Mesenchymal stem cell (in vitro differentiated cells and primary cell): Measurements from ENCODE around the gene GUCA2B.

Experiments
- DNase-seq: peaks from one replicate; pipeline ENCODE4 v3.0.0-alpha.2; 2013
- H2AFZ ChIP-seq: one replicate; pipeline ENCODE4 v1.6.1; 2013; ENCODE audit warnings: low read depth, mild to moderate bottlenecking, control low read depth, inconsistent platforms, low read length, moderate library complexity
- H2AK5ac ChIP-seq: 2 replicates; pipeline ENCODE4 v1.6.1; 2013; ENCODE audit warnings: low read length, moderate library complexity, mild to moderate bottlenecking, inconsistent platforms; ENCODE audit not compliant: severe bottlenecking
- H2BK120ac ChIP-seq: one replicate; pipeline ENCODE4 v1.6.1; 2013; ENCODE audit warnings: low read depth, mild to moderate bottlenecking, inconsistent platforms, low read length, moderate library complexity
- H2BK12ac ChIP-seq, 2 experiments: one replicate each; pipeline ENCODE4 v1.6.1; 2013; ENCODE audit warnings: inconsistent platforms in 2 of 2, low read length in 2 of 2, mild to moderate bottlenecking in 2 of 2, moderate library complexity in 2 of 2, control low read depth in 1 of 2
- H2BK15ac ChIP-seq: one replicate; pipeline ENCODE4 v1.6.1; 2013; ENCODE audit warnings: mild to moderate bottlenecking, low read depth, inconsistent platforms; ENCODE audit not compliant: poor library complexity, severe bottlenecking
- H2BK5ac ChIP-seq: 2 replicates; pipeline ENCODE4 v1.6.1; 2013; ENCODE audit warnings: low read depth, mild to moderate bottlenecking, low read length, control low read depth, inconsistent platforms; ENCODE audit not compliant: poor library complexity, severe bottlenecking
- H3K14ac ChIP-seq, 2 experiments: one replicate each; pipeline ENCODE4 v1.6.1; 2013; ENCODE audit warnings: inconsistent platforms in 2 of 2, low read length in 2 of 2, control low read depth in 1 of 2, mild to moderate bottlenecking in 1 of 2, moderate library complexity in 1 of 2
- H3K18ac ChIP-seq, 2 experiments: one replicate each; pipeline ENCODE4 v1.6.1; 2013; ENCODE audit warnings: inconsistent platforms in 2 of 2, low read length in 2 of 2, control low read depth in 1 of 2, low read depth in 1 of 2, mild to moderate bottlenecking in 1 of 2
- H3K23ac ChIP-seq, 2 experiments: one replicate each; pipeline ENCODE4 v1.6.1; 2013; ENCODE audit warnings: inconsistent platforms in 2 of 2, low read length in 2 of 2, mild to moderate bottlenecking in 2 of 2, moderate library complexity in 2 of 2, control low read depth in 1 of 2
- H3K27ac ChIP-seq: 2 replicates; pipeline ENCODE4 v1.5.1; 2013; ENCODE audit warnings: mild to moderate bottlenecking, moderate library complexity, low read length, control low read depth, inconsistent platforms; ENCODE audit not compliant: poor library complexity, severe bottlenecking
- H3K27me3 ChIP-seq, 2 experiments: 2 replicates each; pipeline versions ENCODE4 v1.6.1 to v1.7.0; 2013; ENCODE audit warnings: low read length in 2 of 2, mild to moderate bottlenecking in 2 of 2, moderate library complexity in 2 of 2, control low read depth in 1 of 2, inconsistent platforms in 1 of 2; ENCODE audit not compliant: control insufficient read depth in 1 of 2, insufficient read depth in 1 of 2
- H3K36me3 ChIP-seq, 2 experiments: 2 replicates each; pipeline versions ENCODE4 v1.6.1 to v1.7.0; 2013; ENCODE audit warnings: low read length in 2 of 2, control low read depth in 1 of 2, inconsistent platforms in 1 of 2, low read depth in 1 of 2, mild to moderate bottlenecking in 1 of 2; ENCODE audit not compliant: insufficient read depth in 2 of 2, control insufficient read depth in 1 of 2
- H3K4ac ChIP-seq, 2 experiments: one replicate each; pipeline ENCODE4 v1.6.1; 2013; ENCODE audit warnings: inconsistent platforms in 2 of 2, low read length in 2 of 2, mild to moderate bottlenecking in 2 of 2, moderate library complexity in 2 of 2, control low read depth in 1 of 2, low read depth in 1 of 2
- H3K4me1 ChIP-seq: 2 replicates; pipeline ENCODE4 v1.6.1; 2013; ENCODE audit warnings: low read depth, low read length, control low read depth; ENCODE audit not compliant: control insufficient read depth, insufficient read depth
- H3K4me2 ChIP-seq: 2 replicates; pipeline ENCODE4 v1.6.1; 2013; ENCODE audit warnings: low read length, mild to moderate bottlenecking, inconsistent platforms; ENCODE audit not compliant: poor library complexity, severe bottlenecking
- H3K4me3 ChIP-seq, 2 experiments: 2 replicates each; pipeline versions ENCODE4 v1.5.1 to v1.7.0; 2013; ENCODE audit warnings: low read length in 2 of 2, mild to moderate bottlenecking in 2 of 2, control low read depth in 1 of 2, low read depth in 1 of 2; ENCODE audit not compliant: insufficient read depth in 1 of 2
- H3K79me1 ChIP-seq: replicated peaks from 2 replicates; pipeline ENCODE4 v1.6.1; 2013; ENCODE audit warnings: mild to moderate bottlenecking, control low read depth, low read length, inconsistent platforms; ENCODE audit not compliant: poor library complexity, severe bottlenecking
- H3K9ac ChIP-seq: 2 replicates; pipeline ENCODE4 v1.7.0; 2013; ENCODE audit warnings: mild to moderate bottlenecking, low read length, moderate library complexity
- H3K9me3 ChIP-seq: 2 replicates; pipeline ENCODE4 v1.7.0; 2013; ENCODE audit warnings: mild to moderate bottlenecking, low read length; ENCODE audit not compliant: control insufficient read depth
- H4K8ac ChIP-seq: one replicate; pipeline ENCODE4 v1.6.1; 2013; ENCODE audit warnings: inconsistent platforms, mild to moderate bottlenecking, low read length, moderate library complexity
- H4K91ac ChIP-seq: one replicate; pipeline ENCODE4 v1.6.1; 2013; ENCODE audit warnings: mild to moderate bottlenecking, low read length, inconsistent platforms
- WGBS: methylation state at CpG from one replicate; pipeline ENCODE4 v1.1.7; 2013; ENCODE audit warnings: mixed read lengths; 5-methylcytosine and 5-hydroxymethylcytosine counted together

The GUCA2B gene

DNA sequence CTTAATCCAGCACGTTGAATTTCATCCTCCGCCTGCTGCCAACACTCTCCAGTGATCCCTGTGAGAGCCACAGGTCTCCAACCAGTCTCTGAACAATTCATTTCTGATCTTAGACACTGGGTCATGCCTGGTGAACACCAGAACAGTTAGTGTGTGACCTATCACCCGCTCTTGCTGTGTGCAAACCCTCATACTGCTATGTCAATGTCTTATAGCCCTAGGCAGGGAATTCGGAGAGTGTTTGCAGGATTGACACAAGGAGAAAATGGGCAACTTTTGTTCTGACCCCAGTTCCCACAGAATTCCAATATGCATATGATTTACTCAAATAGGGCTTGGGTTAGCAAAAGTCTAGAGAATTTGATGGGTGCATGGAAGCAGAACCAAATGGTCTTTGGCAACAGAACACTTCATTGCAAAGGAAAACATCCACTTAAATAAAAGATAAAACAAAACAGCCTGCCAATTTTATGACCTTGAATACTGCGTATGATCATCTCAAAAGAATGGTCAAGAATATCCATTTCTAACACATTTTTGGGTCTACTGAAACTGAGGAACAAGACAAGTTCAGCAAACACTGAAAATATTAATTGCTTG lies 23.0 kb upstream of the GUCA2B start:
- Histone ChIP-seq H2AK5ac (no peak overlapping the region), H3K27ac (no peak overlapping the region), H3K23ac (no peak overlapping the region), H3K9ac (no peak overlapping the region), H3K4ac (no peak overlapping the region), H3K18ac (no peak overlapping the region), H3K27me3 (peaks cover 25 to 29% of the 10 kb centered on the region in 2 experiments), H3K4me1 (no peaks in the 10 kb centered on the region), H2BK5ac (no peak overlapping the region), H2BK120ac (no peak overlapping the region), H3K4me3 (no peak overlapping the region), H2BK12ac (no peak overlapping the region), H2BK15ac (no peak overlapping the region), H3K9me3 (no peaks in the 10 kb centered on the region), H3K79me1 (no peaks in the 10 kb centered on the region), H4K8ac (no peak overlapping the region), H3K4me2 (no peak overlapping the region), H4K91ac (no peak overlapping the region), H2AFZ (no peak overlapping the region), H3K14ac (no peak overlapping the region), H3K36me3 (no peaks in the 10 kb centered on the region)
- WGBS: 82% methylated on average over 4 of the region's 5 CpGs
- DNase-seq: no peak

DNA sequence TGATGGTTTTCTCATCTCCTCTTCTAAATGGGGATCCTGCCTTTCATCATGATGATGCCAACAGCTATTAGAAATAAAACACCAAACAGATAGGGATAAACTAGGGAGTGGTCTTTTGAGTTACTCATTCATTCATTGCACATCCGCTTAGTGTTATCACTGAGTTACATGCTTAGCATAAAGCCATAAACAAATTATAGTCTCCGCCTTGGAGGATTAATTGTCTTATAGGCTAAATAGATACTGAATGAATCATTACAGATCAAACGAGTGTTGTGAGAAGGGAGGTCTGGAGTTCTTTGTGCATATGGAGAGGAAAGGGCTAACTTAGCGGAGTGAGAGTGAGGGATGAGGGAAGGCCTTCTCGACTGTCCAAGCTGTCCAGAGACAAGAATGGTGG lies 19.8 kb upstream of the GUCA2B start:
- no peak overlapping the region for H3K14ac ChIP-seq
- no peaks in the 10 kb centered on the region for H3K79me1 ChIP-seq
- no peak overlapping the region for H2BK120ac ChIP-seq
- H3K18ac ChIP-seq: no peak overlapping the region
- H3K4me1 ChIP-seq: peaks cover 2% of the 10 kb centered on the region
- no peaks in the 10 kb centered on the region for H3K36me3 ChIP-seq
- no peak overlapping the region for H3K4ac ChIP-seq
- no peak overlapping the region for H2AK5ac ChIP-seq
- no peak overlapping the region for H3K23ac ChIP-seq
- H4K8ac ChIP-seq: no peak overlapping the region
- H3K9ac ChIP-seq: no peak overlapping the region
- no peaks in the 10 kb centered on the region for H3K9me3 ChIP-seq
- no peak overlapping the region for H2BK12ac ChIP-seq
- no peak overlapping the region for H2AFZ ChIP-seq
- H3K4me2 ChIP-seq: no peak overlapping the region
- H3K4me3 ChIP-seq: no peak overlapping the region
- no peak for DNase-seq
- no peak overlapping the region for H3K27ac ChIP-seq
- 83% methylated on average over 4 of the region's 5 CpGs for WGBS
- H4K91ac ChIP-seq: no peak overlapping the region
- peaks cover 26 to 42% of the 10 kb centered on the region in 2 experiments for H3K27me3 ChIP-seq
- H2BK5ac ChIP-seq: no peak overlapping the region
- H2BK15ac ChIP-seq: no peak overlapping the region

- no peak overlapping the region for H4K8ac ChIP-seq
- H3K4ac ChIP-seq: no peak overlapping the region
- H3K23ac ChIP-seq: no peak overlapping the region
These were observed 19.2 kb upstream of the GUCA2B start for GRCh38 chr1:42133809-42134526.

GRCh38 chr1:42135426-42135825 lies 17.8 kb upstream of the GUCA2B start:
- Histone ChIP-seq H3K4me2 (no peak overlapping the region), H3K27ac (no peak overlapping the region), H4K91ac (no peak overlapping the region), H3K14ac (no peak overlapping the region), H3K9ac (no peak overlapping the region), H2BK120ac (no peak overlapping the region), H3K4me1 (peaks cover 2% of the 10 kb centered on the region), H4K8ac (no peak overlapping the region), H3K79me1 (no peaks in the 10 kb centered on the region), H2BK15ac (no peak overlapping the region), H2AFZ (no peak overlapping the region), H3K18ac (no peak overlapping the region), H3K23ac (no peak overlapping the region), H2BK12ac (no peak overlapping the region), H3K4me3 (no peak overlapping the region), H3K27me3 (peaks cover 16 to 42% of the 10 kb centered on the region in 2 experiments), H3K4ac (no peak overlapping the region), H2AK5ac (no peak overlapping the region), H3K9me3 (no peaks in the 10 kb centered on the region), H2BK5ac (no peak overlapping the region), H3K36me3 (no peaks in the 10 kb centered on the region)
- DNase-seq: no peak
- 81% methylated on average over 2 of the region's 3 CpGs for WGBS

More at GRCh38 chr1:42133809-42134526, 19.2 kb upstream of the GUCA2B start:
- Histone ChIP-seq H3K27me3 (peaks cover 22 to 39% of the 10 kb centered on the region in 2 experiments), H2BK12ac (no peak overlapping the region), H3K9ac (no peak overlapping the region), H3K79me1 (no peaks in the 10 kb centered on the region), H3K36me3 (no peaks in the 10 kb centered on the region), H3K27ac (no peak overlapping the region), H3K4me3 (no peak overlapping the region), H3K4me1 (peaks cover 2% of the 10 kb centered on the region), H3K14ac (no peak overlapping the region), H2AK5ac (no peak overlapping the region), H3K18ac (no peak overlapping the region), H2BK5ac (no peak overlapping the region), H2BK120ac (no peak overlapping the region), H2AFZ (no peak overlapping the region), H3K9me3 (no peaks in the 10 kb centered on the region), H3K4me2 (no peak overlapping the region), H4K91ac (no peak overlapping the region), H2BK15ac (no peak overlapping the region)
- DNase-seq: no peak
- 88% methylated on average over 9 of the region's 10 CpGs for WGBS
